IPS DF 6.9 (cell line): ENCODE measurements around the gene MAVS.

Source experiments
- DNase-seq: peaks from one replicate; pipeline ENCODE4 v3.0.0-alpha.2; 2013; ENCODE audit warnings: low read depth, low spot score
- H3K27ac ChIP-seq: one replicate; pipeline ENCODE4 v1.5.1; 2013; ENCODE audit warnings: low read length, control low read depth
- H3K27me3 ChIP-seq: 2 replicates; pipeline ENCODE4 v1.6.1; 2013; ENCODE audit warnings: mild to moderate bottlenecking, low read length; ENCODE audit not compliant: control insufficient read depth, insufficient read depth
- H3K36me3 ChIP-seq: 2 replicates; pipeline ENCODE4 v1.6.1; 2013; ENCODE audit warnings: low read length; ENCODE audit not compliant: control insufficient read depth, insufficient read depth
- H3K4me1 ChIP-seq: 2 replicates; pipeline ENCODE4 v1.6.1; 2013; ENCODE audit warnings: low read length; ENCODE audit not compliant: control insufficient read depth, insufficient read depth
- H3K4me3 ChIP-seq: 2 replicates; pipeline ENCODE4 v1.5.1; 2013; ENCODE audit warnings: mild to moderate bottlenecking, low read length
- H3K9me3 ChIP-seq: 2 replicates; pipeline ENCODE4 v1.6.1; 2013; ENCODE audit warnings: low read length, inconsistent platforms; ENCODE audit not compliant: control insufficient read depth, insufficient read depth
- WGBS: extraction: QIAGEN DNeasy Blood & Tissue Kit; methylation state at CpG from one replicate; pipeline ENCODE4 v1.1.7; 2013; ENCODE audit warnings: mixed read lengths, missing lambda C conversion rate; ENCODE audit not compliant: insufficient read length, insufficient coverage; 5-methylcytosine and 5-hydroxymethylcytosine counted together

The MAVS gene

DNA sequence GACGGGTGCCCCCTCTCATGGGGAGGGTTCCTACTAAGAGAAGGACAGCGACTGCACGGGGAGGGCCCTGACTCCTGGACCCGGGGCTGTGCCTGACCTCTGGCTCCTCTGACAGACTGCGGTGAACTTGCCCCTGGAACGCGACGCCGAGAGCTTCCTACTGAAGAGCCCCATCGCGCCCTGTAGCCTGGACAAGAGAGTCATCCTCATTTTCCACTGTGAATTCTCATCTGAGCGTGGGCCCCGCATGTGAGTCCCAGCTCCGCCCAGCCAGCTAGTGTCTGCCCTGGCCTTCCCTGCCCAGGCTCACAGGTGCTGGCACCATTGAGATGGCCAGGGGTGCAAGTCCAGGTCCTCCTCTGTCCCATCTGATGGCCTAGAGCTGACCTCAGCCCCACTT is 43.3 kb upstream of the MAVS start:
- WGBS: no CpG with 5 or more reads among the region's 14 CpGs
- Histone ChIP-seq H3K27ac (no peak overlapping the region), H3K4me3 (no peak overlapping the region), H3K36me3 (peaks cover 36% of the 10 kb centered on the region), H3K9me3 (no peaks in the 10 kb centered on the region), H3K4me1 (peaks cover 13% of the 10 kb centered on the region), H3K27me3 (no peaks in the 10 kb centered on the region)
- DNase-seq: no peak

- Histone ChIP-seq H3K9me3 (no peaks in the 10 kb centered on the region), H3K4me1 (peaks cover 12% of the 10 kb centered on the region), H3K27ac (no peak overlapping the region), H3K4me3 (no peak overlapping the region), H3K36me3 (peaks cover 36% of the 10 kb centered on the region), H3K27me3 (no peaks in the 10 kb centered on the region)
- no peak for DNase-seq
- no CpG with 5 or more reads among the region's 6 CpGs for WGBS
Observed at GRCh38 chr20:3803854-3804253, 42.8 kb upstream of the MAVS start.

GRCh38 chr20:3804254-3804751 is 42.3 kb upstream of the MAVS start:
- no peak for DNase-seq
- H3K4me1 ChIP-seq: peaks cover 7% of the 10 kb centered on the region
- no peaks in the 10 kb centered on the region for H3K9me3 ChIP-seq
- H3K27me3 ChIP-seq: no peaks in the 10 kb centered on the region
- no CpG with 5 or more reads among the region's 11 CpGs for whole genome bisulfite sequencing
- peaks cover 36% of the 10 kb centered on the region for H3K36me3 ChIP-seq
- no peak overlapping the region for H3K4me3 ChIP-seq
- no peak overlapping the region for H3K27ac ChIP-seq

- H3K27me3 ChIP-seq: no peaks in the 10 kb centered on the region
- no peak overlapping the region for H3K27ac ChIP-seq
- WGBS: no CpG with 5 or more reads among the region's 11 CpGs
- H3K36me3 ChIP-seq: peaks cover 36% of the 10 kb centered on the region
- DNase-seq: no peak
- H3K4me3 ChIP-seq: no peak overlapping the region
- H3K4me1 ChIP-seq: peaks cover 5% of the 10 kb centered on the region
- no peaks in the 10 kb centered on the region for H3K9me3 ChIP-seq
Observed at GRCh38 chr20:3804781-3805180, 41.9 kb upstream of the MAVS start.

- no CpG with 5 or more reads among the region's 3 CpGs for WGBS
- DNase-seq: no peak
- H3K4me3 ChIP-seq: no peak overlapping the region
- no peaks in the 10 kb centered on the region for H3K27me3 ChIP-seq
- H3K27ac ChIP-seq: no peak overlapping the region
- H3K4me1 ChIP-seq: no peaks in the 10 kb centered on the region
- no peaks in the 10 kb centered on the region for H3K9me3 ChIP-seq
- peaks cover 14% of the 10 kb centered on the region for H3K36me3 ChIP-seq
Observed at GRCh38 chr20:3808544-3808943, 38.1 kb upstream of the MAVS start.

GRCh38 chr20:3811467-3812258 is 35.0 kb upstream of the MAVS start:
- Histone ChIP-seq H3K27ac (no peak overlapping the region), H3K27me3 (no peaks in the 10 kb centered on the region), H3K4me3 (no peak overlapping the region), H3K4me1 (no peaks in the 10 kb centered on the region), H3K36me3 (no peaks in the 10 kb centered on the region), H3K9me3 (no peaks in the 10 kb centered on the region)
- DNase-seq: no peak
- WGBS: no CpG with 5 or more reads among the region's 20 CpGs

DNA sequence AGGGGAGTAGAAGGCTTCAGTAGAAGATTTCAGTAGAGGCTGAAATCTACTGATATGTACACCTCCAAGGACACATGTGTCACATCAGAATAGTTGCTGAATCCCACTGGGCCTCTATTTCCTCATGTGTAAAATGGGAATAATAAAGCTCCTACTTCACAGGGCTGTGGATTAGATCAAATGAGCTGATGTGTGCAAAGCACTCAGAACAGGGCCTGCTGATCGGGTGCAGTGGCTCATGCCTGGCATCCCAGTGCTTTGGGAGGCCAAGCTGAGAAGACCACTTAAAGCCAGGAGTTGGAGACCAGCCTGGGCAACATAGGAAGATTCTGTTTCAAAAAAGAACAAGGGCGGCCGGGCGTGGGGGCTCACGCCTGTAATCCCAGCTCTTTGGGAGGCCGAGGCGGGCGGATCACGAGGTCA is 34.4 kb upstream of the MAVS start:
- Histone ChIP-seq H3K27ac (no peak overlapping the region), H3K27me3 (no peaks in the 10 kb centered on the region), H3K9me3 (no peaks in the 10 kb centered on the region), H3K36me3 (no peaks in the 10 kb centered on the region), H3K4me1 (no peaks in the 10 kb centered on the region), H3K4me3 (no peak overlapping the region)
- no CpG with 5 or more reads among the region's 9 CpGs for WGBS
- DNase-seq: no peak

DNA sequence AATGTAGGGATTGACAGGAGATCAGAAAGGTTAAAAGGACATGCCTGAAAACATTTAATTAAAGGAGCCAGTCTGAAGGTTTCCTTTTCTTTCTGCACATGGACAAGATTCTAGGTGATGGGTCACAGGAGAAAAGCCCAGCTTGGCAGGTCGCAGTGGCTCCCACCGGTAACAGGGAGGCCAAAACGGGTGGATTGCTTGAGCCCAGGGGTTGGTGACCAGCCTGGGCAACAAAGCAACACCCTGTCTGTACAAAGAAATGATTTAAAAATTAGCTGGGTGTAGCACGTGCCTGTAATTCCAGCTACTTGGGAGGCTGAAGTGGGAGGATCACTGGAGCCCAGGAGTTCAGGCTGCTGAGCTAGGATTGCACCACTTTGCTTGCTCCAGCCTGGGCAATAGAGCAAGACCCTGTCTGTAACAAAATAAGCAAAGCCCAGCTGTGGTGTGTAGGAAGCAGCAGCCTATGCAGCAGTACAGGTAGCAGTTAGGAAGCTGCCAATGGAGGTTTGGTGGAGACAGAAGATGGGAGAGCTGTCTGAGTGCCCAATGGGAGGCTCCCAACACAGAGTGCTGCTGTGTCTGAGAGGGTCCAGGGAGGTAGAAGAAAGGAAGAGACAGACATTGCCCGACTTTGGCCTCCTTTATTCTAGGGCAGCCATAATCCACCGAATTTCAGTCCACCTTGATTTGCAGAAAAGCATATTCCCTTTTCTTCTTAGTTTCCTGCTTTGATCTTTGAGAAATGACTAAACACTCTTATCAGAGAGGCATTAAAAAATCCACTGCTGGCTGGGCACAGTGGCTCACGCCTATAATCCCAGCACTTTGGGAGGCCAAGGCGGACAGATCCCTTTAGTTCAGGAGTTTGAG is 33.4 kb upstream of the MAVS start:
- DNase-seq: no peak
- H3K4me1 ChIP-seq: 0 out of 2 replicates have a peak, but pooled peaks cover 2% of the 10 kb centered on the region
- H3K36me3 ChIP-seq: no peaks in the 10 kb centered on the region
- no CpG with 5 or more reads among the region's 8 CpGs for WGBS
- H3K4me3 ChIP-seq: no peak overlapping the region
- no peak overlapping the region for H3K27ac ChIP-seq
- no peaks in the 10 kb centered on the region for H3K27me3 ChIP-seq
- H3K9me3 ChIP-seq: no peaks in the 10 kb centered on the region

DNA sequence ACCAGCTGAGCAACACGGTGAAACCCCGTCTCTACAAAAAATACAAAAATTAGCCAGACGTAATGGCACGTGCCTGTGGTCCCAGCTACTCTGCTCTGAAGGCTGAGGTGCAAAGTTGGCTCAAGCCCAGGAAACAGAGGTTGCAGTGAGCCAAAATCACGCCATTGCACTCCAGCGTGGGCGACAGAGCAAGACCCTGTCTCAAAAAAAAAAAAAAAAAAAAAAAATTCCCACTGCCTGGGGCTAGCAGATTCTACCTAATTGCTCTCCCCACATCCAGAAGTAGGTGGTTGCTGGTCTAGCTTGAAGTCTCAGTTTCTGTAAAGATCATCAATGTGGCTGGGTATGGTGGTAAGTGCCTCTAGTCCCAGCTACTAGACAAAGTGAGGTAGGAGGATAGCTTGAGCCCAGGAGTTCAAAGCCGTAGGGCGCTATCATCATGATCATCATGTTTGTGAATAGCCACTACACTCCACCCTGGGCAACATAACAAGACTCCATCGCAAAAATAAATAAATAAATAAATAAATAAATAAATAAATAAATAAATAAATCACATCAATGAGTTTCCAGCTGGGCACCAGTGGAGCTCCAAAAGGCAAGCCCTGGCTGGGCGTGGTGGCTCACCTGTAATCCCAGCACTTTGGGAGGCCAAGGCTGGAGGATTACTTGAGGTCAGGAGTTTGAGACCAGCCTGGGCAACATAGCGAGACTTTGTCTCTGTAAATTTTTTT is 32.6 kb upstream of the MAVS start:
- no peaks in the 10 kb centered on the region for H3K27me3 ChIP-seq
- 0 out of 2 replicates have a peak, but pooled peaks cover 2% of the 10 kb centered on the region for H3K4me1 ChIP-seq
- no CpG with 5 or more reads among the region's 12 CpGs for WGBS
- no peak overlapping the region for H3K27ac ChIP-seq
- H3K4me3 ChIP-seq: no peak overlapping the region
- no peak for DNase-seq
- H3K9me3 ChIP-seq: no peaks in the 10 kb centered on the region
- no peaks in the 10 kb centered on the region for H3K36me3 ChIP-seq

DNA sequence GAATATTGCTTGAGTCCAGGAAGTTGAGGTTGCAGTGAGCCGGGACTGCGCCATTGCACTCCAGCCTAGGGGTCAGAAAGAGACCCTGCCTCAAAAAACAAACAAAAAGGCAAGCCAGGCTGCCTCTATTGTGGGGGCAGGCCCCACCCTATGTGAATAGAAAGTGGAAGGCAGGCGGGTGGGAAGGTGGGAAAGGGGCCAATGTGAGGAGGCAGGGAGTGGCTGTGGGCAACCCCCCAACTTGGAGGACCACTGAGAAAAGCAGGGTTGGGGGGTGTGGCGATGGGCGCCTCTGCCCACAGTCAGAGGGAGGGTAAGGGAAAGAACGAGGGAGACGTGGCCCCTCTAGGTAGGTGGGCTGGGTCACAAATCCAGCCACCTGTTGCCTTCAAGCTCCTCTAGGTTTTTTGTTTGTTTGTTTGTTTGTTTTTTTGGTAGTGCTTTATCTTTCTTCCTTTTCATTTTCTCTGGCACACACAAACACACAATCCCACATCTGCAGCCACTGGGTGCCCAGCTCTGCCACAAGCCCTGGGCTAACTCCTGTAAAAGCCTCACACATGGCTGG is 31.6 kb upstream of the MAVS start:
- Histone ChIP-seq H3K4me3 (no peak overlapping the region), H3K4me1 (0 out of 2 replicates have a peak, but pooled peaks cover 2% of the 10 kb centered on the region), H3K36me3 (no peaks in the 10 kb centered on the region), H3K27me3 (no peaks in the 10 kb centered on the region), H3K27ac (no peak overlapping the region), H3K9me3 (no peaks in the 10 kb centered on the region)
- no peak for DNase-seq
- WGBS: no CpG with 5 or more reads among the region's 7 CpGs
